SKM-1 treated with dmso at 0.1 percent for 144 hours (cell line): ENCODE results near the gene RNF40.
"Not testable (repeated sequence)": the region's sequence is repeated elsewhere in the genome, so short reads cannot be mapped to it uniquely, and the experiment has no call there.

ENCODE experiments used
- DNase-seq: peaks from one replicate; lab custom pipeline; 2025; ENCODE audit not compliant: unreplicated experiment; lab: John Stamatoyannopoulos, UW

RNF40 gene

GRCh38 chr16:30813821-30814189 lies 51.7 kb downstream of the RNF40 start:
- no peak for DNase-seq

DNA sequence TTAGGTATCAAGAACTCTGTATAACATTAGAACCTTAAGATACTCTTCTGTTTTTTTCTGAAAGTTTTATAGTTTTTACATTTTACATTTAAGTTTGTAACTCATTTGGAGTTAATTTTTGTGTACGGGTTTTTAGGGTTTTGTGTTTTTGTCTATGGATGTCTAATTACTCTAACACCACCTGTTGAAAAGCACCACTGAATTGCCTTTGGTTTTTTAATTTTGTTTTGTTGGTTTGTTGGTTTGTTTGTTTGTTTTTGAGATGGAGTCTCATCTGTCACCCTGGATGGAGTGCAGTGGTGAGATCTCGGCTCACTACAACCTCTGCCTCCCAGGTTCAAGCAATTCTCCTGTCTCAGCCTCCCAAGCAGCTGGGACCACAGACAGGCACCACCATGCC lies 54.6 kb downstream of the RNF40 start:
- no peak for DNase-seq

DNA sequence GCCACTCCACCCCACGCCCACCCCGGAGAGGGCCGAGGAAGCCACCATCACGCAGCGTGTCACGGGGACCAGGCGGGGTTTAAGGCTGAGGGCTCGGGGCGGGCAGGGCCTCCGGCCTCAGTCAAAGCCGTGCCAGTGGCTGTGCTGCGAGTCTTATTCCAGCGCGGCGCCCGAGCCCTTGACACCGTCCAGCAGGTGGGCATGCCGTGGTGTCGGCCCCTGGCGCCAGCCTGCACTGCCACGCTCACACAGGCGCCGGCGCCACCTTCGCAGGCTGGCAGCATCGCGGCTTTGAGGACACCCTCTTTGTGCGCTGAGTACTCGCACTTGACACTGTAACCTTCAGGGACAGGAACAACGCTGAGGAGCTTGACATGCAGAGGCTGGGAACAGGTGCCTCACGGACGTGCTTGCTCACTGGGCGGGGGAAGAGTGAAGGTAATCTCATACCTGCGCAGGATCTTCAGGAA lies 58.9 kb downstream of the RNF40 start:
- no peak for DNase-seq

DNA sequence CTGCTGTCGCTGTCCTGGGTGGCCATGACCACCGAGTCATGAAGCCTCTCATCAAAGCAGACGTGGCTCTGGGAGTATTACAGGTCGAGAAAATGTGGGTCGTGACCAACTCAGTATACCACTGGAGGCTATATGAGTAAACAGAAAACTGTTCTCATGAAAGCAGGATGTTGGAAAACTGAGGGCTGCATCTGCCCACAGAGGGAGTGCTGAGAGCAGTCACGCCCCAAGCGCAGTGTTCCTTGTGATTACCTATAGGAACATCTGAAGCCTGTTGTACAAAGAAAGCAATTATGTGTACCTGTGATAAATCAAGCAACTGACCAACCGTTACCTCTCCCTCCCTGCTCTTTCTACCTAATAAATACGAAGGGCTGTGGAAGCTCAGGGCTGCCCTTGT lies 59.3 kb downstream of the RNF40 start:
- not testable (repeated sequence) for DNase-seq

DNA sequence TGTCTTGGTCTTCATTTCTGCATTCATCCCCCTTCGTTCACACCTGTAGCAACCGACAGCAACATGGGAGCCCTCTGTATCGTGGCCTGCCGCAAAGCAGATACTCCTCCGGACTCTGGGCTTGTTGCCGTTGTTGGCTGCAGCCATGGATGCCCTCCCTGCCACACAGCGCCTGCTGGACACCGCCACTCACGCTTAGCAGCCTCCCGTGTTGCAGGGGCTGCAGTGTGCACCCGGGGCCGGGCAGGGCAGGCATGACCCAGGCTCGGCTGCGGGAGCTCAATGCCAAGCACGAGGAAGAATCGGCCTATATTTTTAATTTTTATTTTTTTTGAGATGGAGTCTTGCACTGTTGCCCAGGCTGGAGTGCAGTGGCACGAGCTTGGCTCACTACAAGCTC lies 59.8 kb downstream of the RNF40 start:
- DNase-seq = no peak
